Kidney epithelial cell (primary cell): Measurements from ENCODE around the gene BRI3. TPM values are rescaled to one million over a fixed set of nuclear protein-coding genes. Genes with fewer than 3 reads are reported as not detected.

Source experiments
- DNase-seq: peaks from one replicate; pipeline ENCODE4 v3.0.0-alpha.2; 2010; ENCODE audit warnings: low read depth
- H3K27me3 ChIP-seq: 2 replicates; pipeline ENCODE4 v1.6.0; 2011; ENCODE audit warnings: low read length; ENCODE audit not compliant: control insufficient read depth, insufficient read depth
- H3K36me3 ChIP-seq: 2 replicates; pipeline ENCODE4 v1.5.1; 2011; ENCODE audit warnings: low read length; ENCODE audit not compliant: control insufficient read depth, insufficient read depth
- H3K4me3 ChIP-seq: 2 replicates; pipeline ENCODE4 v1.5.1; 2011; ENCODE audit warnings: low read depth, mild to moderate bottlenecking, control low read depth, low read length
- CTCF ChIP-seq: IDR thresholded peaks from 2 replicates; pipeline ENCODE4 v1.5.1; 2011; ENCODE audit warnings: mild to moderate bottlenecking, moderate library complexity, low read length, control low read depth, inconsistent platforms; ENCODE audit not compliant: insufficient read depth, poor library complexity, severe bottlenecking
- total RNA-seq: library from RNA; depleted of rRNA; stranded (reverse); fragments of >200 nt; gene quantifications from 2 replicates; pipeline ENCODE4 v1.2.3, GENCODE V29; 2015

Gene BRI3
- total RNA-seq, 1 donor from 2014 or later: 127 TPM

DNA sequence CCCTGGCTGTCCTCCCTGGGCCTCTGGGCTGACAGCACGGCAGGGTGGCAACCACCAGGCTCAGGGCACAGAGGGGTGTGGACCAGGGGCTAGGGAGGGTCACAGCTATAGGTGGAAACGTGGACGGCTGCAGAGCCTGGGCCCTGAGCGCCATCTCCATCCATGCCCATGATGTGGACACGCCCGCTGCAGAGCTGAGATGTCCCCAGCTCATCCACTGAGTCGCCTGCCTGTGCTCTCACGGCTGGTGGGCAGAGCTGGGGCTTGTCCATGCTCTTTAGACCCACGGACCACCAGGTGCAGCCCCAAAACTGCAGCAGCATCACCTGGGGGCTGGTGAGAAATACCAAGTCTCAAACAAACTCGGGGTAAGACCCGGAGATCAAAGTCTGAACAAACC is 45.6 kb upstream of the BRI3 start:
- no peaks in the 10 kb centered on the region for H3K36me3 ChIP-seq
- H3K27me3 ChIP-seq: no peaks in the 10 kb centered on the region
- DNase-seq: no peak
- no peak for TF ChIP-seq CTCF
- no peak overlapping the region for H3K4me3 ChIP-seq

GRCh38 chr7:98236355-98237185 is 44.9 kb upstream of the BRI3 start:
- H3K27me3 ChIP-seq: no peaks in the 10 kb centered on the region
- DNase-seq: no peak
- no peaks in the 10 kb centered on the region for H3K36me3 ChIP-seq
- TF ChIP-seq CTCF: no peak
- H3K4me3 ChIP-seq: no peak overlapping the region

DNA sequence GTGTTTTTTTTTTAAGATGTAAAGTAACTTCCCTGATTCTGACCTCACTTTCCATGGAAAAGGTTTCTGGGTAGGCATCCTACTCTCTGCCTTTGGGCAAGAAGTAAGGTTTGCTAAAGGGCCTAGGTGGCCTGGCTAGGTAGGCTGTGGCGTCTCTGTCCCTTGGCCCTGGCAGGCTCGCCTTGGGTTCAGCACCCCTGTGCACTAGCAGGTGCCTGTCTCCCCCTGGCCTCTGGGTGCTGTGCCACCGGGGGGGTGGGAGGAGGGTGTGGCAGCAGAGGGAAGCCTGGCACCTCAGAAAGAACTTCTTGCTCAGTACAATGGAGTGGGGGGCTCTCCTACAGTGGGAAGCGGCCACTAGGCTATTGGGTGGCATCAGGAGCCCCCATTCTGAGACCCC is 43.4 kb upstream of the BRI3 start:
- no peak for DNase-seq
- H3K36me3 ChIP-seq: no peaks in the 10 kb centered on the region
- TF ChIP-seq CTCF: no peak
- no peaks in the 10 kb centered on the region for H3K27me3 ChIP-seq
- H3K4me3 ChIP-seq: no peak overlapping the region

DNA sequence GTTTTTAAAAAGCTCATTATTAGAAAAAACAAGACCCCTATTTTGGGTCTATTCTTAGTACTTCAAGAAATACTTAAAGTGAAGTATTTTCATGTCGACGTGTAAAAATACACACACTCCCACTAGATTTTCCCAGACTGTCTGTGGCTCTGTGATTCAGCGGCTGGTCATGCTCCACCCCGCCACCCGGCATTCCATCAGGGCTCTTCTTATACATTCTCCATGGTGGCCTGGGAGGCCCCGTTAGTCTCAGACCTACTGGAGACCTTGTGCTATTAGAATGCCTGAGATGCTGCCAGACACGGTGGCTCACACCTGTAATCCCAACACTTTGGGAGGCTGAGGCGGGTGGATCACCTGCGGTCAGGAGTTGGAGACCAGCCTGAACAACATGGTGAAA is 42.5 kb upstream of the BRI3 start:
- H3K36me3 ChIP-seq: peaks cover under 1% of the 10 kb centered on the region
- DNase-seq: no peak
- H3K4me3 ChIP-seq: no peak overlapping the region
- TF ChIP-seq CTCF: no peak
- no peaks in the 10 kb centered on the region for H3K27me3 ChIP-seq

- peaks cover 2% of the 10 kb centered on the region for H3K36me3 ChIP-seq
- TF ChIP-seq CTCF: peak; percentile 75
- no peaks in the 10 kb centered on the region for H3K27me3 ChIP-seq
- H3K4me3 ChIP-seq: no peak overlapping the region
- DNase-seq: no peak
Measured at GRCh38 chr7:98240961-98241673, 40.4 kb upstream of the BRI3 start.
